SK-N-SH treated with all-trans-retinoic acid at 6 μM for 48 hours (cell line): ENCODE data around the gene ENTPD2.

Experiments used
- ATAC-seq: fragments of 200-7000 bp; cut with Tn5 transposase; 3 replicates; pipeline ENCODE4 v1.9.1; 2020; ENCODE audit warnings: mild to moderate bottlenecking, moderate library complexity
- ARNTL ChIP-seq: fragments of 450-650 bp; formaldehyde crosslinking; IDR thresholded peaks from 2 replicates; pipeline ENCODE4 v1.5.0; 2020; ENCODE audit warnings: low read depth, mild to moderate bottlenecking, moderate library complexity, borderline replicate concordance
- CREB5 ChIP-seq: fragments of 250-450 bp; sonication (Bioruptor Pico); IDR thresholded peaks from 2 replicates; pipeline ENCODE4 v1.5.1; 2020; ENCODE audit warnings: low read depth, mild to moderate bottlenecking, moderate library complexity
- CSDC2 ChIP-seq: fragments of 250-450 bp; sonication (Bioruptor Pico); IDR thresholded peaks from 2 replicates; pipeline ENCODE4 v1.5.0; 2020; ENCODE audit warnings: mild to moderate bottlenecking, moderate library complexity
- CSRNP3 ChIP-seq: fragments of 250-450 bp; sonication (Bioruptor Pico); IDR thresholded peaks from 2 replicates; pipeline ENCODE4 v1.5.1; 2021; ENCODE audit warnings: mild to moderate bottlenecking, moderate library complexity
- ESRRG ChIP-seq: fragments of 250-450 bp; sonication (Bioruptor Pico); IDR thresholded peaks from 2 replicates; pipeline ENCODE4 v1.6.1; 2021; ENCODE audit warnings: mild to moderate bottlenecking
- GLIS3 ChIP-seq: fragments of 250-450 bp; sonication (Bioruptor Pico); IDR thresholded peaks from 2 replicates; pipeline ENCODE4 v1.5.0; 2020; ENCODE audit warnings: mild to moderate bottlenecking, moderate library complexity
- ISL1 ChIP-seq: fragments of 250-450 bp; sonication (Bioruptor Pico); IDR thresholded peaks from 2 replicates; pipeline ENCODE4 v2.1.2; 2022; ENCODE audit warnings: mild to moderate bottlenecking, moderate library complexity
- OSR1 ChIP-seq: fragments of 250-450 bp; sonication (Bioruptor Pico); IDR thresholded peaks from 2 replicates; pipeline ENCODE4 v1.8.0; 2022; ENCODE audit warnings: moderate library complexity, mild to moderate bottlenecking, inconsistent platforms
- PATZ1 ChIP-seq: fragments of 250-450 bp; sonication (Bioruptor Pico); IDR thresholded peaks from 2 replicates; pipeline ENCODE4 v1.8.0; 2020; ENCODE audit warnings: mild to moderate bottlenecking, moderate library complexity, borderline replicate concordance
- POU6F1 ChIP-seq: fragments of 250-450 bp; sonication (Bioruptor Pico); IDR thresholded peaks from 2 replicates; pipeline ENCODE4 v1.8.0; 2021; ENCODE audit warnings: low read depth, mild to moderate bottlenecking, moderate library complexity, borderline replicate concordance
- PPARA ChIP-seq: fragments of 250-450 bp; sonication (Bioruptor Pico); IDR thresholded peaks from 2 replicates; pipeline ENCODE4 v1.5.0; 2020; ENCODE audit warnings: mild to moderate bottlenecking, borderline replicate concordance
- SNAI2 ChIP-seq: fragments of 250-450 bp; sonication (Bioruptor Pico); IDR thresholded peaks from 2 replicates; pipeline ENCODE4 v1.5.0; 2020; ENCODE audit warnings: mild to moderate bottlenecking, moderate library complexity
- TSHZ2 ChIP-seq: fragments of 250-450 bp; sonication (Bioruptor Pico); IDR thresholded peaks from 2 replicates; pipeline ENCODE4 v1.5.0; 2020; ENCODE audit warnings: mild to moderate bottlenecking, moderate library complexity
- ZC3H10 ChIP-seq: fragments of 250-450 bp; sonication (Bioruptor Pico); IDR thresholded peaks from 2 replicates; pipeline ENCODE4 v1.5.1; 2021; ENCODE audit warnings: mild to moderate bottlenecking, moderate library complexity
- ZFP3 ChIP-seq: fragments of 250-450 bp; sonication (Bioruptor Pico); IDR thresholded peaks from 2 replicates; pipeline ENCODE4 v1.5.0; 2020; ENCODE audit warnings: mild to moderate bottlenecking, moderate library complexity
- ZFP30 ChIP-seq: fragments of 450-650 bp; formaldehyde crosslinking; IDR thresholded peaks from 2 replicates; pipeline ENCODE4 v1.5.0; 2022; ENCODE audit warnings: mild to moderate bottlenecking, moderate library complexity
- ZNF565 ChIP-seq: fragments of 450-650 bp; formaldehyde crosslinking; conservative IDR thresholded peaks from 2 replicates; pipeline ENCODE4 v1.5.0; 2020; ENCODE audit warnings: low read depth, mild to moderate bottlenecking, moderate library complexity
- ZNF70 ChIP-seq: fragments of 450-650 bp; formaldehyde crosslinking; IDR thresholded peaks from 2 replicates; pipeline ENCODE4 v1.5.0; 2020; ENCODE audit warnings: mild to moderate bottlenecking, moderate library complexity

The ENTPD2 gene

GRCh38 chr9:137019891-137020683 is 33.8 kb downstream of the ENTPD2 start:
- ATAC-seq = no peak
- TF ChIP-seq CSRNP3 (no peak), TSHZ2 (CRISPR knock-in tag) (no peak), PPARA (CRISPR knock-in tag) (no peak), ZC3H10 (CRISPR knock-in tag) (no peak), PATZ1 (no peak), OSR1 (no peak), ESRRG (CRISPR knock-in tag) (no peak), POU6F1 (CRISPR knock-in tag) (no peak), ISL1 (no peak), ZFP30 (no peak), GLIS3 (CRISPR knock-in tag) (no peak), CSDC2 (no peak)

GRCh38 chr9:137018761-137019559 is 34.9 kb downstream of the ENTPD2 start:
- TF ChIP-seq ESRRG (CRISPR knock-in tag) (no peak), PPARA (CRISPR knock-in tag) (no peak), ZNF565 (CRISPR knock-in tag) (no peak), GLIS3 (CRISPR knock-in tag) (no peak), PATZ1 (no peak), POU6F1 (CRISPR knock-in tag) (no peak), SNAI2 (CRISPR knock-in tag) (no peak), ZFP3 (CRISPR knock-in tag) (no peak), ZNF70 (no peak), ARNTL (CRISPR knock-in tag) (no peak), CSRNP3 (no peak), TSHZ2 (CRISPR knock-in tag) (no peak), CREB5 (CRISPR knock-in tag) (no peak)
- no peak for ATAC-seq
